Body of pancreas (tissue), 4 donors: ENCODE results near the gene CBX6.

ENCODE experiments used
- POLR2A ChIP-seq, 3 donors: fragments of 450-650 bp; IDR thresholded peaks; one replicate each; pipeline ENCODE4 v1.6.1; 2016; ENCODE audit warnings: antibody characterized with exemption in 3 of 3, mild to moderate bottlenecking in 2 of 3
- TF ChIP-seq, protein P1 (sequence below), 7 experiments: fragments of 450-650 bp in 4 of 7; fragments of 200-600 bp in 3 of 7; sonication (generic) in 3 of 7; IDR thresholded peaks; one replicate each; pipeline ENCODE4 v1.5.1; 2016 to 2019; ENCODE audit warnings: antibody characterized with exemption in 7 of 7

- no peak for TF ChIP-seq POLR2A (IDR thresholded peaks at IDR 0.05)
- TF ChIP-seq, protein P1, sequence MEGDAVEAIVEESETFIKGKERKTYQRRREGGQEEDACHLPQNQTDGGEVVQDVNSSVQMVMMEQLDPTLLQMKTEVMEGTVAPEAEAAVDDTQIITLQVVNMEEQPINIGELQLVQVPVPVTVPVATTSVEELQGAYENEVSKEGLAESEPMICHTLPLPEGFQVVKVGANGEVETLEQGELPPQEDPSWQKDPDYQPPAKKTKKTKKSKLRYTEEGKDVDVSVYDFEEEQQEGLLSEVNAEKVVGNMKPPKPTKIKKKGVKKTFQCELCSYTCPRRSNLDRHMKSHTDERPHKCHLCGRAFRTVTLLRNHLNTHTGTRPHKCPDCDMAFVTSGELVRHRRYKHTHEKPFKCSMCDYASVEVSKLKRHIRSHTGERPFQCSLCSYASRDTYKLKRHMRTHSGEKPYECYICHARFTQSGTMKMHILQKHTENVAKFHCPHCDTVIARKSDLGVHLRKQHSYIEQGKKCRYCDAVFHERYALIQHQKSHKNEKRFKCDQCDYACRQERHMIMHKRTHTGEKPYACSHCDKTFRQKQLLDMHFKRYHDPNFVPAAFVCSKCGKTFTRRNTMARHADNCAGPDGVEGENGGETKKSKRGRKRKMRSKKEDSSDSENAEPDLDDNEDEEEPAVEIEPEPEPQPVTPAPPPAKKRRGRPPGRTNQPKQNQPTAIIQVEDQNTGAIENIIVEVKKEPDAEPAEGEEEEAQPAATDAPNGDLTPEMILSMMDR (IDR thresholded peaks at IDR 0.05): no peak
Observed at GRCh38 chr22:38866399-38867123, 5.5 kb downstream of the CBX6 start.
